HepG2 (cell line): ENCODE measurements around the gene INPP5E. TPM values are rescaled to one million over a fixed set of nuclear protein-coding genes. Genes with fewer than 3 reads are reported as not detected.

Experiments used
- ATAC-seq: fragments of 200-7000 bp; cut with Tn5 transposase; 3 replicates; pipeline ENCODE4 v1.9.1; 2020; ENCODE audit warnings: mild to moderate bottlenecking, moderate library complexity
- BruUV-seq: library from RNA; stranded (reverse); fragments of 400-500 nt; replicated peaks from 2 replicates; lab custom pipeline; 2021; lab: Mats Ljungman, UMichigan
- CTCF ChIA-PET: fragments of 300-600 bp; formaldehyde crosslinking; extraction: SDS; loops from one replicate; lab custom pipeline; 2021; ENCODE audit warnings: low total read pairs, inconsistent platforms, low intra/inter-chr PET ratio; lab: Yijun Ruan, JAX
- POLR2A ChIA-PET: fragments of 350-600 bp; sonication (Branson Sonifier 250); formaldehyde crosslinking; loops from one replicate; lab custom pipeline; 2020; ENCODE audit warnings: antibody characterized with exemption, inconsistent platforms; lab: Yijun Ruan, JAX
- DNase-seq: peaks from one replicate; pipeline ENCODE4 v3.0.0-alpha.2; 2015; ENCODE audit warnings: low spot score
- FAIRE-seq: peaks from 3 replicates; lab custom pipeline; 2011; peaks lifted over from hg19 to GRCh38; lab: Jason Lieb, UNC
- H2AFZ ChIP-seq: one replicate; pipeline ENCODE4 v1.6.1; 2011; ENCODE audit warnings: low read length, inconsistent platforms
- H3K27ac ChIP-seq: fragments of 300-600 bp; 3 replicates; pipeline ENCODE4 v1.8.0; 2011; ENCODE audit warnings: mixed run types, mild to moderate bottlenecking, mixed read lengths, low read length, inconsistent platforms; ENCODE audit not compliant: insufficient read depth; ENCODE audit errors: extremely low read length
- H3K27me3 ChIP-seq, 2 experiments: fragments of 200-600 bp in 1 of 2; 2 replicates in 1 of 2; 3 replicates in 1 of 2; pipeline versions ENCODE4 v1.6.0 to v1.8.0; 2011; ENCODE audit warnings: low read length in 2 of 2, mild to moderate bottlenecking in 2 of 2, moderate library complexity in 2 of 2, inconsistent platforms in 1 of 2; ENCODE audit not compliant: insufficient read depth in 2 of 2, control insufficient read depth in 1 of 2
- H3K36me3 ChIP-seq, 2 experiments: fragments of 200-600 bp in 1 of 2; replicated peaks in 1 of 2; 2 replicates in 1 of 2; 3 replicates in 1 of 2; pipeline versions ENCODE4 v1.5.1 to v1.8.0; 2011; ENCODE audit warnings: low read length in 2 of 2, inconsistent platforms in 1 of 2; ENCODE audit not compliant: insufficient read depth in 2 of 2, control insufficient read depth in 1 of 2
- H3K4me1 ChIP-seq: 2 replicates; pipeline ENCODE4 v1.5.1; 2012; ENCODE audit warnings: low read length, inconsistent platforms; ENCODE audit not compliant: insufficient read depth
- H3K4me2 ChIP-seq: 2 replicates; pipeline ENCODE4 v1.6.0; 2011; ENCODE audit warnings: low read depth, low read length, inconsistent platforms
- H3K4me3 ChIP-seq, 3 experiments: fragments of 200-600 bp in 1 of 3; sonication (generic), shearing (Covaris generic) in 1 of 3; replicated peaks in 1 of 3; 2 replicates each; pipeline ENCODE4 v1.5.1; 2011 to 2016; ENCODE audit warnings: low read length in 3 of 3, inconsistent platforms in 2 of 3, low read depth in 2 of 3, mild to moderate bottlenecking in 2 of 3, control low read depth in 1 of 3, mixed read lengths in 1 of 3; ENCODE audit not compliant: insufficient read depth in 1 of 3
- H3K79me2 ChIP-seq: one replicate; pipeline ENCODE4 v1.6.1; 2011; ENCODE audit warnings: low read length, inconsistent platforms; ENCODE audit not compliant: insufficient read depth
- H3K9ac ChIP-seq: 2 replicates; pipeline ENCODE4 v1.6.0; 2011; ENCODE audit warnings: mild to moderate bottlenecking, low read depth, low read length, inconsistent platforms; ENCODE audit not compliant: insufficient read depth
- H3K9me3 ChIP-seq: 2 replicates; pipeline ENCODE4 v1.5.1; 2012; ENCODE audit warnings: mild to moderate bottlenecking, low read length
- H4K20me1 ChIP-seq: 2 replicates; pipeline ENCODE4 v1.6.0; 2011; ENCODE audit warnings: inconsistent platforms, mild to moderate bottlenecking, low read length, moderate library complexity; ENCODE audit not compliant: insufficient read depth
- BORCS8-MEF2B ChIP-seq: sonication (generic); formaldehyde crosslinking; IDR thresholded peaks from 2 replicates; pipeline ENCODE4 v1.8.0; 2022; ENCODE audit warnings: mild to moderate bottlenecking, missing genetic modification reagents
- EHMT2 ChIP-seq: fragments of 200-600 bp; sonication (generic); IDR thresholded peaks from 2 replicates; pipeline ENCODE4 v1.7.0; 2017; ENCODE audit warnings: antibody characterized with exemption, low read depth, low read length, borderline replicate concordance
- FLYWCH1 ChIP-seq: sonication (generic); formaldehyde crosslinking; IDR thresholded peaks from 2 replicates; pipeline ENCODE4 v1.8.1; 2023; ENCODE audit warnings: mild to moderate bottlenecking, missing genetic modification reagents
- REPIN1 ChIP-seq: sonication (generic); formaldehyde crosslinking; IDR thresholded peaks from 2 replicates; pipeline ENCODE4 v1.8.0; 2022; ENCODE audit warnings: missing genetic modification reagents, low read depth, mild to moderate bottlenecking, borderline replicate concordance
- RNF2 ChIP-seq: fragments of 450-650 bp; conservative IDR thresholded peaks from 2 replicates; pipeline ENCODE4 v1.6.1; 2016; ENCODE audit warnings: low read depth
- TBL1XR1 ChIP-seq: fragments of 150-350 bp; IDR thresholded peaks from 2 replicates; pipeline ENCODE4 v1.6.1; 2014; ENCODE audit warnings: borderline replicate concordance, low read length; ENCODE audit not compliant: partially characterized antibody
- TCF7L2 ChIP-seq: IDR thresholded peaks from 2 replicates; pipeline ENCODE4 v1.6.1; 2011; ENCODE audit warnings: mild to moderate bottlenecking, low read depth, low read length, moderate library complexity
- ZNF256 ChIP-seq: sonication (generic); formaldehyde crosslinking; conservative IDR thresholded peaks from 2 replicates; pipeline ENCODE4 v1.4.0; 2020; ENCODE audit warnings: missing genetic modification reagents
- ZNF460 ChIP-seq: sonication (generic); formaldehyde crosslinking; IDR thresholded peaks from 2 replicates; pipeline ENCODE4 v1.5.1; 2020; ENCODE audit warnings: missing genetic modification reagents, mild to moderate bottlenecking, borderline replicate concordance
- ZUFSP ChIP-seq: sonication (generic); formaldehyde crosslinking; IDR thresholded peaks from 2 replicates; pipeline ENCODE4 v1.9.0; 2021; ENCODE audit warnings: missing genetic modification reagents, mild to moderate bottlenecking, borderline replicate concordance
- WGBS: methylation state at CpG from one replicate; pipeline ENCODE4 v1.1.6; 2017; ENCODE audit warnings: low lambda C conversion rate; 5-methylcytosine and 5-hydroxymethylcytosine counted together
- in situ Hi-C: cut with HindIII; loops from 2 replicates; pipeline ENCODE4 v1.10.0; 2017; ENCODE audit warnings: low pct_unique_long_range_greater_than_20kb; ENCODE audit not compliant: extremely low pct_ligation_motif_present
- intact Hi-C: fragments of 100-400 bp; cut with micrococcal nuclease; formaldehyde crosslinking; loops from one replicate; pipeline ENCODE4 v1.10.0; 2022; ENCODE audit not compliant: unreplicated experiment
- polyA plus RNA-seq, 8 experiments: library from polyadenylated mRNA; depleted of rRNA in 3 of 8; stranded (reverse) in 7 of 8; unstranded in 1 of 8; fragments of >200 nt; fragmentation: Illumina TruSeq in 4 of 8; extraction: Trizol in 4 of 8; gene quantifications; 2 replicates each; pipeline versions ENCODE4 v1.2.1 to v1.2.3, GENCODE V29; 2011 to 2016; ENCODE audit warnings: low read depth in 4 of 8, missing spikeins in 1 of 8, mixed read lengths in 1 of 8; ENCODE audit not compliant: insufficient read depth in 1 of 8
- total RNA-seq, 5 experiments: library from RNA; depleted of rRNA; stranded (reverse); fragments of >200 nt; fragmentation: Illumina TruSeq; extraction: Trizol; gene quantifications; 2 replicates each; pipeline ENCODE4 v1.2.3, GENCODE V29; 2016; ENCODE audit warnings: low read depth in 1 of 5
- TF ChIP-seq, protein P1 (sequence below): sonication (generic); formaldehyde crosslinking; IDR thresholded peaks from 2 replicates; pipeline ENCODE4 v1.5.0; 2020; ENCODE audit warnings: missing genetic modification reagents, mild to moderate bottlenecking, borderline replicate concordance

INPP5E gene
- total and polyA plus RNA-seq, 2 of the 13 experiments (the other 11 are each of a cell fraction or from before 2014, with no cell fraction given): 5.5 TPM

DNA sequence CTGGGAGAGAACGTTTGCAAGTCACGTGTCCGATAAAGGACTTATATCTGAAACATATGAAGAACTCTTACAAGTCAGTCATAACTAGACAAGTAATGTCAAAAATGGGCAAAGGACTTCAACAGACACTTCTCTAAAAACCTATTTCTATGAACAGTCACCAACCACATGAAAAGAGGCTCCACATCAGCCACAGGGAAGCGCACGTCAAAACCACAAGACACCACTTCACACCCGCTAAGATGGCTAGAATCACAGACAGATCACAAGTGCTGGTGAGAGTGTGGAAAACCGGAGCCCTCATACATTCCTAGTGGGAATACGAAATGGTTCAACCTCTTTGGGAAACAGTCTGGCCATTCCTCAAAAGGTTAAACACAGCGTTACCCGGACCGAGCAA is 54.6 kb downstream of the INPP5E start:
- Histone ChIP-seq H3K9ac (no peak overlapping the region), H3K36me3 (peaks cover 29 to 69% of the 10 kb centered on the region in 2 experiments; a peak in 4 of 5 replicates), H3K79me2 (no peaks in the 10 kb centered on the region), H3K27ac (no peak overlapping the region), H4K20me1 (no peaks in the 10 kb centered on the region), H3K4me3 (no peak overlapping the region), H3K27me3 (no peaks in the 10 kb centered on the region), H2AFZ (no peak overlapping the region), H3K4me1 (no peaks in the 10 kb centered on the region), H3K4me2 (no peak overlapping the region), H3K9me3 (no peaks in the 10 kb centered on the region)
- ChIA-PET CTCF (no interaction called here), POLR2A (no interaction called here)
- in situ Hi-C loops (no loop called here), intact Hi-C loops (no loop called here)
- DNase-seq (no peak), FAIRE-seq (no peak), ATAC-seq (no peak)
- WGBS: 93% methylated on average over 11 of the region's 11 CpGs
- no TSS peak for BruUV-seq
- TF ChIP-seq BORCS8-MEF2B (CRISPR knock-in tag) (no peak), REPIN1 (no peak), TCF7L2 (no peak), TBL1XR1 (no peak), RNF2 (no peak), FLYWCH1 (CRISPR knock-in tag) (no peak), ZNF256 (no peak), ZNF460 (CRISPR knock-in tag) (no peak), EHMT2 (no peak), ZUFSP (CRISPR knock-in tag) (no peak)
- TF ChIP-seq, protein P1, sequence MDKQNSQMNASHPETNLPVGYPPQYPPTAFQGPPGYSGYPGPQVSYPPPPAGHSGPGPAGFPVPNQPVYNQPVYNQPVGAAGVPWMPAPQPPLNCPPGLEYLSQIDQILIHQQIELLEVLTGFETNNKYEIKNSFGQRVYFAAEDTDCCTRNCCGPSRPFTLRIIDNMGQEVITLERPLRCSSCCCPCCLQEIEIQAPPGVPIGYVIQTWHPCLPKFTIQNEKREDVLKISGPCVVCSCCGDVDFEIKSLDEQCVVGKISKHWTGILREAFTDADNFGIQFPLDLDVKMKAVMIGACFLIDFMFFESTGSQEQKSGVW (CRISPR knock-in tag): no peak
